B cell (primary cell): Measurements from ENCODE around the gene TRAM2. TPM values are rescaled to one million over a fixed set of nuclear protein-coding genes. Genes with fewer than 3 reads are reported as not detected.

Source experiments
- ATAC-seq: fragments of 200-7000 bp; cut with Tn5 transposase; one replicate; pipeline ENCODE4 v1.10.0; 2021; ENCODE audit warnings: low read depth, mild to moderate bottlenecking, moderate number of reproducible peaks, moderate library complexity
- CTCF ChIA-PET: fragments of 350-600 bp; sonication (Branson Sonifier 250); formaldehyde crosslinking; loops from one replicate; lab custom pipeline; 2021; ENCODE audit warnings: antibody characterized with exemption, inconsistent platforms; lab: Charles Lee
- POLR2A ChIA-PET: fragments of 350-600 bp; sonication (Branson Sonifier 250); formaldehyde crosslinking; loops from one replicate; lab custom pipeline; 2021; ENCODE audit warnings: antibody characterized with exemption; lab: Charles Lee
- DNase-seq: peaks from one replicate; pipeline ENCODE4 v3.0.0; 2013
- H2AFZ ChIP-seq: 2 replicates; pipeline ENCODE4 v1.6.1; 2012; ENCODE audit warnings: mild to moderate bottlenecking, low read depth, low read length; ENCODE audit not compliant: insufficient read depth, poor library complexity, severe bottlenecking
- H3K27ac ChIP-seq, 2 donors: 1 replicate in 1 of 2; 2 replicates in 1 of 2; pipeline ENCODE4 v1.5.1; 2012 to 2013; ENCODE audit warnings: low read length in 2 of 2, mild to moderate bottlenecking in 2 of 2, moderate library complexity in 1 of 2
- H3K27me3 ChIP-seq, 4 experiments: fragments of 200-600 bp in 1 of 4; sonication (generic) in 1 of 4; replicated peaks in 1 of 4; 1 replicate in 2 of 4; 2 replicates in 2 of 4; pipeline versions ENCODE4 v1.6.1 to v1.7.0; 2013 to 2016; ENCODE audit warnings: low read length in 3 of 4, mild to moderate bottlenecking in 2 of 4, mixed read lengths in 1 of 4, moderate library complexity in 1 of 4; ENCODE audit not compliant: insufficient read depth in 4 of 4, control insufficient read depth in 3 of 4; ENCODE audit errors: control extremely low read depth in 1 of 4
- H3K36me3 ChIP-seq, 2 experiments: replicated peaks in 1 of 2; 1 replicate in 1 of 2; 2 replicates in 1 of 2; pipeline versions ENCODE4 v1.6.1 to v1.7.1; 2013; ENCODE audit warnings: low read length in 1 of 2; ENCODE audit not compliant: insufficient read depth in 2 of 2, control insufficient read depth in 1 of 2; ENCODE audit errors: control extremely low read depth in 1 of 2, extremely low read depth in 1 of 2
- H3K4me1 ChIP-seq, 2 donors: fragments of 200-600 bp in 1 of 2; sonication (generic) in 1 of 2; 1 replicate in 1 of 2; 2 replicates in 1 of 2; pipeline versions ENCODE4 v1.5.1 to v1.6.1; 2013 to 2017; ENCODE audit warnings: low read length in 2 of 2; ENCODE audit not compliant: control insufficient read depth in 2 of 2, insufficient read depth in 2 of 2
- H3K4me2 ChIP-seq: replicated peaks from 2 replicates; pipeline ENCODE3; 2012; ENCODE audit warnings: mild to moderate bottlenecking, low read depth, low read length; ENCODE audit not compliant: poor library complexity, severe bottlenecking
- H3K4me3 ChIP-seq, 5 experiments: fragments of 200-600 bp in 1 of 5; sonication (generic) in 1 of 5; 1 replicate in 3 of 5; 2 replicates in 2 of 5; pipeline versions ENCODE4 v1.5.1 to v1.7.0; 2011 to 2016; ENCODE audit warnings: low read length in 4 of 5, mild to moderate bottlenecking in 4 of 5, low read depth in 2 of 5, control low read depth in 1 of 5, moderate library complexity in 1 of 5; ENCODE audit not compliant: insufficient read depth in 1 of 5; ENCODE audit errors: control extremely low read depth in 1 of 5, extremely low read depth in 1 of 5
- H3K79me2 ChIP-seq: fragments of 200-600 bp; sonication (generic); one replicate; pipeline ENCODE4 v1.6.0; 2016; ENCODE audit warnings: low read length; ENCODE audit not compliant: control insufficient read depth, insufficient read depth
- H3K9ac ChIP-seq: fragments of 200-600 bp; sonication (generic); 2 replicates; pipeline ENCODE4 v1.6.1; 2017; ENCODE audit warnings: mild to moderate bottlenecking, low read length, moderate library complexity
- H3K9me3 ChIP-seq, 3 donors: one replicate each; pipeline versions ENCODE4 v1.6.1 to v1.7.1; 2013; ENCODE audit warnings: low read length in 2 of 3; ENCODE audit not compliant: control insufficient read depth in 2 of 3, insufficient read depth in 1 of 3; ENCODE audit errors: control extremely low read depth in 1 of 3
- H4K20me1 ChIP-seq: 2 replicates; pipeline ENCODE4 v1.6.0; 2012; ENCODE audit warnings: mild to moderate bottlenecking, low read length; ENCODE audit not compliant: insufficient read depth, control insufficient read depth, poor library complexity, severe bottlenecking
- H3K27ac Mint-ChIP-seq: one replicate; pipeline ENCODE4 v1.8.0; 2021; ENCODE audit warnings: mixed read lengths
- H3K27me3 Mint-ChIP-seq: one replicate; pipeline ENCODE4 v1.8.0; 2021; ENCODE audit warnings: mixed read lengths
- H3K4me1 Mint-ChIP-seq: one replicate; pipeline ENCODE4 v1.8.0; 2021; ENCODE audit warnings: mixed read lengths
- H3K4me3 Mint-ChIP-seq: one replicate; pipeline ENCODE4 v1.8.0; 2021; ENCODE audit warnings: mixed read lengths
- H3K9me3 Mint-ChIP-seq: one replicate; pipeline ENCODE4 v1.8.0; 2022; ENCODE audit warnings: mixed read lengths; ENCODE audit not compliant: insufficient read depth
- CTCF ChIP-seq: fragments of 200-600 bp; IDR thresholded peaks from one replicate; pipeline ENCODE4 v1.8.0; 2022; ENCODE audit warnings: antibody characterized with exemption, mild to moderate bottlenecking
- EZH2 ChIP-seq: IDR thresholded peaks from 2 replicates; pipeline ENCODE4 v1.6.1; 2012; ENCODE audit warnings: borderline replicate concordance, low read depth, mild to moderate bottlenecking, moderate library complexity, low read length; ENCODE audit not compliant: insufficient read depth, poor library complexity, severe bottlenecking
- WGBS: methylation state at CpG from one replicate; pipeline ENCODE4 v1.1.5; 2013; ENCODE audit warnings: missing lambda C conversion rate; ENCODE audit not compliant: insufficient coverage; 5-methylcytosine and 5-hydroxymethylcytosine counted together
- intact Hi-C: fragments of 100-400 bp; cut with micrococcal nuclease; formaldehyde crosslinking; loops from one replicate; pipeline ENCODE4 v1.10.0; 2022
- polyA plus RNA-seq: library from polyadenylated mRNA; depleted of rRNA; stranded (reverse); fragments of >200 nt; gene quantifications from 2 replicates; pipeline ENCODE4 v1.2.3, GENCODE V29; 2012
- total RNA-seq, 2 donors: library from RNA; stranded (reverse); fragments of 120-200 nt in 1 of 2; gene quantifications; 1 replicate in 1 of 2; 2 replicates in 1 of 2; pipeline versions ENCODE4 v1.2.3 to v1.2.4, GENCODE V29; 2013 to 2022

TRAM2 gene
- total and polyA plus RNA-seq, 2 donors (not counting 1 experiment from before 2014, with no cell fraction given), result 9.0 to 13.3 TPM

- Histone ChIP-seq H3K27ac (peak overlapping the region; percentile 96 to 99), H3K9ac (peak overlapping the region; percentile 58), H3K9me3 (peaks cover 0 to 4% (median 3%) of the 10 kb centered on the region in 3 donors), H3K79me2 (no peaks in the 10 kb centered on the region), H3K27me3 (no peaks in the 10 kb centered on the region), H3K4me1 (peaks cover 39 to 56% of the 10 kb centered on the region in 2 donors), H3K4me2 (peak overlapping the region; percentile 58), H3K36me3 (peaks cover 0 to 15% of the 10 kb centered on the region in 2 experiments), H4K20me1 (no peaks in the 10 kb centered on the region), H3K4me3 (peak overlapping the region in 1 of 5 experiments; percentile 19), H2AFZ (peak overlapping the region; percentile 47)
- ATAC-seq, result peak; percentile 22
- H3K27ac Mint-ChIP-seq, result peak overlapping the region; percentile 96
- no peaks in the 10 kb centered on the region for H3K27me3 Mint-ChIP-seq
- POLR2A ChIA-PET, result interaction anchor here (0.7 to 0.9 kb wide), 2 partner anchors 78 to 202 kb away, joined by 3 to 5 read pairs; partner anchors contain the start of gene EFHC1
- TF ChIP-seq EZH2, result no peak
- no peak for TF ChIP-seq CTCF
- CTCF ChIA-PET, result interaction anchor here (0.8 to 6.6 kb wide), 8 partner anchors 13 to 211 kb away, joined by 3 to 38 read pairs (median 4); partner anchors contain the start of gene EFHC1
- DNase-seq, result peak; percentile 65
- WGBS, result 74% methylated on average over 8 of the region's 11 CpGs
- H3K9me3 Mint-ChIP-seq, result no peaks in the 10 kb centered on the region
- peak overlapping the region; percentile 76 for H3K4me3 Mint-ChIP-seq
- H3K4me1 Mint-ChIP-seq, result peaks cover 60% of the 10 kb centered on the region
- intact Hi-C loops, result loop anchor here (2.0 to 10.0 kb wide), 5 partner anchors 136 to 496 kb away; partner anchors contain the start of genes GSTA4 and PAQR8
Measured at GRCh38 chr6:52498538-52499017, 78.3 kb downstream of the TRAM2 start.
